Measurements from ENCODE around the gene CRMP1.

DNA sequence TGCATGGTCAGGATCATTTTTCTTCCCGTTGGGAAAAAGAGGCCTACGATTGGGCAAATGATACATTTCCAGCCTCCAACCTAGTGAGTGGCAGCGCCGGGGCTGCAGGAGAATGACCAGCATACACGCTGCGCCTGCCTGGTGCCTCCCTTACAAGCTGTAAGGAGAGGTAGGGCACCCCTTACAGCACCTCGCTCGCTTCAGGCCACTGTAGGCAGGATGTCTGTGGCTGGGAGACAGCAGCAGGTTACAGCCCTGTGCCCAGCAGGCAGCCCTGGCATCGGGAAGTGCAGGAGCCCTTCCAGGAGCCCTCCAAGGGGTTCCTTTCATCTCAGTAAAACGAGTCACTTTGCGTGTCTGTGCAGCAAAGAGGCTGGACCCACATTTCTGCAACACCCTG, 93.5 kb downstream of the CRMP1 start:
- TF ChIP-seq, protein P1, sequence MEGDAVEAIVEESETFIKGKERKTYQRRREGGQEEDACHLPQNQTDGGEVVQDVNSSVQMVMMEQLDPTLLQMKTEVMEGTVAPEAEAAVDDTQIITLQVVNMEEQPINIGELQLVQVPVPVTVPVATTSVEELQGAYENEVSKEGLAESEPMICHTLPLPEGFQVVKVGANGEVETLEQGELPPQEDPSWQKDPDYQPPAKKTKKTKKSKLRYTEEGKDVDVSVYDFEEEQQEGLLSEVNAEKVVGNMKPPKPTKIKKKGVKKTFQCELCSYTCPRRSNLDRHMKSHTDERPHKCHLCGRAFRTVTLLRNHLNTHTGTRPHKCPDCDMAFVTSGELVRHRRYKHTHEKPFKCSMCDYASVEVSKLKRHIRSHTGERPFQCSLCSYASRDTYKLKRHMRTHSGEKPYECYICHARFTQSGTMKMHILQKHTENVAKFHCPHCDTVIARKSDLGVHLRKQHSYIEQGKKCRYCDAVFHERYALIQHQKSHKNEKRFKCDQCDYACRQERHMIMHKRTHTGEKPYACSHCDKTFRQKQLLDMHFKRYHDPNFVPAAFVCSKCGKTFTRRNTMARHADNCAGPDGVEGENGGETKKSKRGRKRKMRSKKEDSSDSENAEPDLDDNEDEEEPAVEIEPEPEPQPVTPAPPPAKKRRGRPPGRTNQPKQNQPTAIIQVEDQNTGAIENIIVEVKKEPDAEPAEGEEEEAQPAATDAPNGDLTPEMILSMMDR (IDR thresholded peaks at IDR 0.05; ENCODE audit: insufficient read depth, low read depth, low read length), result no peak
- TF ChIP-seq EZH2 (IDR thresholded peaks at IDR 0.05; ENCODE audit: insufficient read depth, low read length), result no peak
